Activated CD4-positive, alpha-beta T cell treated with anti-CD3 and anti-CD28 coated beads for 1 hour (primary cell): ENCODE results near the gene TMEM106A.
"Not testable (repeated sequence)": the region's sequence is repeated elsewhere in the genome, so short reads cannot be mapped to it uniquely, and the experiment has no call there.

Experiments
- DNase-seq: peaks from one replicate; pipeline ENCODE4 v3.0.0-alpha.2; 2020

The TMEM106A gene

DNA sequence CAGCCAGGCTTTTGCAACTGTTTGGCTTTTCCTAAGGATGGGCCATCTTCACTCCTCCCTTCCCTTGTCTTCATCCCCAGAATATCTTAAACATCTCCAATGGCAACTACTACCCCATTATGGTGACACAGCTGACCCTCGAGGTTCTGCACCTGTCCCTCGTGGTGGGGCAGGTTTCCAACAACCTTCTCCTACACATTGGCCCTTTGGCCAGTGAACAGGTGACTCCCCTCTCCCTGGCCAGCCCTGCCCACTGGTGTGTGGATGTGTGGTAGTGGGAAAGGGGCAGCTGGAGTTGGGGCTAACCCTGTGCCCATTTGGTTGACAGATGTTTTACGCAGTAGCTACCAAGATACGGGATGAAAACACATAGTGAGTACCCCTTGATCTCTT lies 4.7 kb downstream of the TMEM106A start:
- DNase-seq: no peak

- DNase-seq: no peak
These were observed 5.3 kb downstream of the TMEM106A start for GRCh38 chr17:43216762-43217613.

DNA sequence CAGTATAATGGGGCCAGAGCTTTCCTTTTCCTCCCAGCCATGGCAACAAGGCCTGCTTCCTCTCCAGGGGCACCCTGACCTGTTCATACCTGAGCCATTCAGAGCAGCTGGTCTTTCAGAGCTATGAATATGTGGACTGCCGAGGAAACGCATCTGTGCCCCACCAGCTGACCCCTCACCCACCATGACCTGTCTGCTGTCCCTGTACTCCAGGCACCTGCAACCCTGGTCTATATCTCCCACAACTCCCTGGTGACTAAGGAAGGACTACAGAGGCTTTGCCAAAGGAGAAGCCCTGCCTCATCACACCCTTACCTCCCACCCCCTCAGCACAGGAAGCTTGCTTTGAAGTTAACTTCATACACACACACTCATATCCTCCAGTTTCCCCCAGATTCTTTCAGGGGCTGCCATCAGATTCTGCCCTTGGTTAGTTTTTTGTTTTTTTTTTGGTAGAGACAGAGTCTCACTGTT lies 6.0 kb downstream of the TMEM106A start:
- DNase-seq: no peak

DNA sequence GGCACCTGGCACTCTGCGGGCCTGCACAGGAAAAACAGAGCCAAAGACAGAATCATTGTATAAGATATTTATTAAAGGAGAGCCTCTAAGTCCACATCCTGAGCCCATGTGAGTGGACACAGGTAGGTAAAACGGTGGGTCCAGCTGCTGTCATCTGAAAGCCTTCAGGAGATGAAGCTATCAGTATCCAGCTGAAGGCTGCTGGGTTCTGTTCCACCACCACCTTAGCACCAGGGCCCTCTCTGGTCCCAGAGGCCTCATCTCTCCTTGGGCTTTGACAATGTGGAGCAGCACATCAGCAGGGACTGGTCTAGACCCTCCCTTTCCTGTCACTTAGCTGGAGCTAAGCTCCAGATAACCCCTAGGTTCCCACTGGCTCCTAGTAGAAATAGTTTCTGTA lies 7.3 kb downstream of the TMEM106A start:
- no peak for DNase-seq

- no peak for DNase-seq
These were observed 8.2 kb downstream of the TMEM106A start for GRCh38 chr17:43219746-43220380.

- no peak for DNase-seq
These were observed 8.9 kb downstream of the TMEM106A start for GRCh38 chr17:43220511-43221125.

DNA sequence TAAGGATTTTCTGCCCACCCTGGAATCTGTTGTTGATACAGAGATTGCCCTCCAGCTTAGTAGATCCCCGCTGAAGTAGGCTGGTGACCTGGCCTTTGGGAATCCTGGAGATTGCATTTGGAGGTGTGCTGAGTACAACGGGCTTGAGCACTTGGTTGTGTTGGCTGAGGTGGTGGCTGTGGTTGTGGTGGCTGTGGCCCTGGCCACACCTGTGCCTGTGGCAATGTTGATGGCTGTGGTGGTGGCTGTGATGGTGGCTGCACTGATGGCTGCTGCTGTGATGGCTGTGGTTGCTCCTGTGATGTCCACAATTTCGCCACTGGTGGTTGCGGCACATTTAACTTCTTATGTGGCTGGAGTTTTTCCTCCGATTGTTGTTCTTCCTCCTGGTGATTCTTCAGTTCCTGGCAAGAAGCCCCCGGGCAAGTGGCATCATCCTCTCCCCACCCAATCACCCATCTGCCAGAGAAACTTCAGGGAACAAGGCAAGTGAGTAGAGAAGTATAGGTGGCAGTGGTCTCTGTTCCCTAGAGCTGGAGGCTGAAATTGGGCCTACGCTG lies 12.6 kb downstream of the TMEM106A start:
- no peak for DNase-seq

- DNase-seq: no peak
These were observed 14.7 kb downstream of the TMEM106A start for GRCh38 chr17:43226393-43226792.

- not testable (repeated sequence) for DNase-seq
These were observed 16.5 kb downstream of the TMEM106A start, which contains the start of gene CCDC200 for GRCh38 chr17:43228020-43228782. TSS of gene CCDC200 (minus strand) at chr17:43228623. CDS start at chr17:43228554, 69 bp downstream.

DNA sequence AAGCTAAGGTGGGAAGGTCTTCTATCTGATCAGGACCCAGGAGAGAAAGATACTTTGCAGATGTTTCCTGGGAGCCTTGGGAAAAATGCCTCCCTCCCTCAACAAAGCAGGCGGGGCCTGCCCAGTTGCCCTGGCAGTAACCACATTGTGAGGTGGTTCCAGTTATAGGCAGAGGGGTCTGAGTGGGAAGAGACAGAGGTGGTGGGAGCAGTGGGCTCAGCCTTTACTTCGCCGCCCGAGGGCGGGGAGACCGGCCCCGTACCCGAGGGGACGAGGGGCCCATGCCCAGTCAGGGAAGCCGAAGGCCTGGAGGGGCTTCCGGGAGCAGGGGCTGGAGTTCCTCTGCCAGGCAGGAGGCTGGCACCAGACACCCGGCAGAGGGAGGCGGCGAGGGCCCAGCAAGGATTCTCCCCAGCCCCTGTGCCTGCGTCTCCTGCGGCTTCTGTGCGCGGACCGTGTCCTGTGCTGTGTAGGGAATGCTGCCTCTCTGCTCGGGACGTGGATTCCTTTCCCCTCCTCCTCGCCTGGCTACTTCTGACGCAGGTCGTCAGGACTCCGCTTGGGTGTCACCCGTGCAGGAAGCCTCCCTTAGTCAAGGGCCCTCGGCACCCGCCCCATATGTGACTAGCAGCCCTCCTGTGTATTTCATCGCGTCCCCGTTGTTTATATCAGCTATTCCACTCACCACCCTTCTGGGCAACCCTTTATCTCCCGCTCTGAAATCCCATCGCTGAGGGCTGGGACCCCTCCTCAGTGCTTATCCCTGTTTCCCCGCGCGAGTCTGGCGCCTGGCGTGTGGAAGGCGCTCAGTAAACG lies 19.7 kb downstream of the TMEM106A start:
- DNase-seq: not testable (repeated sequence)

DNA sequence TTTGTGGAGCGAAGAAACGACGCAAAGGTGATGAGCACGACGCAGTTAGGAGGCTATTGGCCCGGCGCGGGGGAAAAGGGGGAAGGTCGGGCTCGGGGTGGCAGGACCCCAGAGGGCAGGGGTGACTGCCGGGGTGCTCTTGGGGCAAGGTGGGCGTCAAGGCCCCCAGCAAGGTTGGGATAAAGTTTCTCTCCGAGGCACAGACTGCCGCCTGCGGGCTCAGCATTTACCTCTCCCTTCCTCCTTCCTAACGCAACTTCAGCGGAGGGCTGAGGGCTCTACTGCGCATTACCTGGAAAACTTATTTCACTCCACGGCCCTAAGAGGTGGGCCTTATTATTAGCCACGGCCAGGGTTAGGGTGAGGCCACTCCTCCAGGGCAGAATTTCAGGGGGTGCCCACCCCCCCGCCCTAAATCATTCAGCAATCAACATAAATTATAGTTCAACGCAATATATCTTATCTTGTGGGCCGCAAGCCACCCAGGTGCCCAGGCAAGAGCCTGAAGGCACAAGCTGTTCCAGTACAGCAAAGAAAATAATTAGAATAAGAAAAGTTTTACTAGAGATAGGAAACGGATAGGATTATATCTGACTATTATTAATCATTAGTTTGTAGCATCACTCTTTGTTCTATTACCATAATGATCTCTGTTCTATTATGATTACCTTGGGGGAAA lies 20.5 kb downstream of the TMEM106A start:
- DNase-seq: not testable (repeated sequence)

- not testable (repeated sequence) for DNase-seq
These were observed 21.6 kb downstream of the TMEM106A start for GRCh38 chr17:43233263-43233662.

DNA sequence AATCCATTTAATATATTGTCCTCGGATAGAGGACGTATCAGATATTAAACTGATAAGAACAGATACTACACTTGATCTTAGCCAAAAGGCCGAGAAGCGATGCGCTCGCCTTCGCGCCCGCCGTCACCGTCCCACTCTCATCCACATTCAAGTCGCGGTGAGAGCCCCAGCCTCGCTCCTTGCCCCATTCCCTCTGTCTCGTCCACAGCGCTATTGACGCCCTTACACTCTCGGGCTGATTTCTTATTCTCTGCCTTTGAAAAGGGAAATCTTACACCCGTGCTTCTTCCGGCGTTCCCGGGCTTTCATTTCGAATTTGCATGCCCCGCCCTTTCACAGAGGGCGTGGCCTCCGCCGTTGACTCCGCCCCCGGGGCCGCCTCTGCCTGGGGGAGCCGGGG lies 22.2 kb downstream of the TMEM106A start, which contains the start of gene RNU2-1:
RNU2-1 (minus strand) TSS at position 101 of the 400 bp plus-strand sequence.
- DNase-seq: not testable (repeated sequence)

DNA sequence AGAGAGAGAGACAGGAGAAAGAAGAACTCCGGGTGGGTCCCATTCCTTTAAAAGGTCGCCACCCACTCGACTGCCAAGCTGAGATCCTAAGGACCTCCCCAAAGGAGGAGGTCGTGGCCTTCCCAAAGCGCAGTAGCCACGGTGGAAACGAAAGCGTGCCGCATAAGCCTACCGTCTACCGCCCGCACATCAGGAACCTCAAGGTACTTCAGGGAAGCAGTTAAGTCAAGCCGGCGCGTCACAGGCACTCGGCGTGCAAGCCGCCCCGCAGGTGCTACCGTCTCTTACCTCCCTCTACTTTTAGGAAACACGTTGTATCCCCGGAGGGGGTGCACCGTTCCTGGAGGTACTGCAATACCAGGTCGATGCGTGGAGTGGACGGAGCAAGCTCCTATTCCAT lies 27.9 kb downstream of the TMEM106A start:
- not testable (repeated sequence) for DNase-seq

GRCh38 chr17:43240596-43241352 lies 29.1 kb downstream of the TMEM106A start:
- not testable (repeated sequence) for DNase-seq

GRCh38 chr17:43246456-43246855 lies 34.8 kb downstream of the TMEM106A start:
- not testable (repeated sequence) for DNase-seq
